ENCODE data around the gene AP1B1.

GRCh38 chr22:29313576-29314466 lies 74.5 kb downstream of the AP1B1 start:
- TF ChIP-seq, protein P1, sequence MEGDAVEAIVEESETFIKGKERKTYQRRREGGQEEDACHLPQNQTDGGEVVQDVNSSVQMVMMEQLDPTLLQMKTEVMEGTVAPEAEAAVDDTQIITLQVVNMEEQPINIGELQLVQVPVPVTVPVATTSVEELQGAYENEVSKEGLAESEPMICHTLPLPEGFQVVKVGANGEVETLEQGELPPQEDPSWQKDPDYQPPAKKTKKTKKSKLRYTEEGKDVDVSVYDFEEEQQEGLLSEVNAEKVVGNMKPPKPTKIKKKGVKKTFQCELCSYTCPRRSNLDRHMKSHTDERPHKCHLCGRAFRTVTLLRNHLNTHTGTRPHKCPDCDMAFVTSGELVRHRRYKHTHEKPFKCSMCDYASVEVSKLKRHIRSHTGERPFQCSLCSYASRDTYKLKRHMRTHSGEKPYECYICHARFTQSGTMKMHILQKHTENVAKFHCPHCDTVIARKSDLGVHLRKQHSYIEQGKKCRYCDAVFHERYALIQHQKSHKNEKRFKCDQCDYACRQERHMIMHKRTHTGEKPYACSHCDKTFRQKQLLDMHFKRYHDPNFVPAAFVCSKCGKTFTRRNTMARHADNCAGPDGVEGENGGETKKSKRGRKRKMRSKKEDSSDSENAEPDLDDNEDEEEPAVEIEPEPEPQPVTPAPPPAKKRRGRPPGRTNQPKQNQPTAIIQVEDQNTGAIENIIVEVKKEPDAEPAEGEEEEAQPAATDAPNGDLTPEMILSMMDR (conservative IDR thresholded peaks at IDR 0.05 in 1 of 2, IDR thresholded peaks at IDR 0.05 in 1 of 2; ENCODE audit: extremely low read depth in 1 of 2, insufficient read depth in 1 of 2, low read depth in 1 of 2, low read length in 2 of 2) = no peak
- TF ChIP-seq EZH2 (IDR thresholded peaks at IDR 0.05; ENCODE audit: borderline replicate concordance, low read length) = no peak

All from mammary epithelial cell (primary cell).